HTR-8/SVneo (cell line): Measurements from ENCODE around the gene NUP107.

Source experiments
- DNase-seq: peaks from one replicate; pipeline ENCODE4 v3.0.0; 2011; ENCODE audit warnings: low spot score, mixed read lengths; ENCODE audit not compliant: insufficient read length
- FAIRE-seq: peaks from 2 replicates; lab custom pipeline; 2011; peaks lifted over from hg19 to GRCh38; lab: Jason Lieb, UNC

The NUP107 gene

DNA sequence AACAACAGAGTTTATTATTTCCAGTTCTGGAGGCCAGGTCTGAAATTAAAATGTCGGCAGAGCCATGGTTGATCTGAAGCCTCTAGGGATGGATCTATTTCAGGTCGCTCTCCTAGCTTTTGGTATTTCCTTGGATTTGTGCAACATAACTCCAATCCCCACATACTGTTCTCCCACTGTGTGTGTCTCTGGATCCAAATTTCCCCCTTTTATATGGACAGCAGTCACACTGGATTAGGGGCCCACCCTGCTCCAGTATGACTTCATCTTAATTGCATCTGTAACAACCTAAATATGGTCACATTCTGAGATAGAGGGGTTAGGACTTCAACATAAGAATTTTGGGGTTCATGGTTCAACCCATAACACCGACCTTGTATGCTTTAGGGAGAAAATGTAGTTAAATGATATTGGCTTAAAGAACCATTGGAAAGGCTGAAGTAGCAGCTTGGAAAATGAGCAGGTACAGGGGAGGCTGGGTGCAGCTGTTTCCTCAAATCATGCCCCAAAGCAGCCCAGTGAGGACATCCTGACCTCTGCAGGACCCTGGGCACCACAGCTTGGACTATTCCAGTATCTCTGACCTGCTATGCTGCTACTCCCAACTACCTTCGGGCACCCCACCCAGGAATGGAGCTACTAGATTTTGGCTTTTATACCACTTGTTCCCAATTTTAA, 107.3 kb downstream of the NUP107 start:
- no peak for DNase-seq
- FAIRE-seq = no peak

DNA sequence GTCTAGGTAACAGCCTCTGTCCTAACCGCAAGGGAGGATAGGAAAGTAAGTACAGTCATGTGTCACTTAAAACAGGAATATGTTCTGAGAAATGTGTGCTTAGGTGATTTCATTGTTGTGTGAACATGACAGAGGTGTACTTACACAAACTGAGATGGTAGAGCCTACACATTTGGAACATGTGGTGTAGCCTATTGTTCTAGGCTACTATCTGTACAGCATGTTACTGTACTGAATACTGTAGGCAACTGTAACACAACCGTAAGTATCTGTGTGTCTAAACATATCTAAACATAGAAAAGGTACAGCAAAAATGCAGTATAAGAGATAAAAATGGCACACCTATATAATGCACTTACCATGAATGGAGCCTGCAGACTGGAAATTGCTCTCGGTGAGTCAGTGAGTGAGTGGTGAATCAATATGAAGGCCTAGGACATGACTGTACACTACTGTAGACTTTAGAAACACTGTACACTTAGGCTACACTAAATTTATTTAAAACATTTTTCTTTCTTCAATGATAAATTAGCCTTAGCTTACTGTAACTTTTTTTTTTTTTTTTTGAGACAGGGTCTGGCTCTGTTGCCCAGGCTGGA, 108.0 kb downstream of the NUP107 start:
- no peak for DNase-seq
- no peak for FAIRE-seq
